Caco-2 (cell line): Measurements from ENCODE around the gene GOLPH3L. TPM values are rescaled to one million over a fixed set of nuclear protein-coding genes. Genes with fewer than 3 reads are reported as not detected.
"Not testable (repeated sequence)": the region's sequence is repeated elsewhere in the genome, so short reads cannot be mapped to it uniquely, and the experiment has no call there.

Experiments
- BruUV-seq: library from RNA; stranded (reverse); fragments of 400-500 nt; replicated peaks from 2 replicates; lab custom pipeline; 2021; lab: Mats Ljungman, UMichigan
- CTCF ChIA-PET: fragments of 300-600 bp; sonication (Branson Sonifier 250); formaldehyde crosslinking; loops from one replicate; lab custom pipeline; 2022; ENCODE audit warnings: antibody characterized with exemption; lab: Charles Lee
- POLR2A ChIA-PET: fragments of 300-600 bp; sonication (Branson Sonifier 250); formaldehyde crosslinking; loops from one replicate; lab custom pipeline; 2022; ENCODE audit warnings: antibody characterized with exemption; lab: Charles Lee
- DNase-seq, 2 experiments: peaks; one replicate each; pipeline versions ENCODE4 v3.0.0 to v3.0.0-alpha.2; 2020 to 2022
- H3K27me3 ChIP-seq: replicated peaks from 2 replicates; pipeline ENCODE4 v1.6.0; 2011; ENCODE audit warnings: low read length; ENCODE audit not compliant: control insufficient read depth, insufficient read depth
- H3K36me3 ChIP-seq: 2 replicates; pipeline ENCODE4 v1.5.1; 2011; ENCODE audit warnings: low read length; ENCODE audit not compliant: control insufficient read depth, insufficient read depth
- H3K4me1 ChIP-seq: fragments of 250-450 bp; sonication (Bioruptor Pico); 2 replicates; pipeline ENCODE4 v1.5.1; 2020; ENCODE audit warnings: mild to moderate bottlenecking
- H3K4me3 ChIP-seq: 2 replicates; pipeline ENCODE4 v1.5.1; 2011; ENCODE audit warnings: low read depth, mild to moderate bottlenecking, control low read depth, low read length
- H3K9me3 ChIP-seq: fragments of 250-450 bp; sonication (Bioruptor Pico); 2 replicates; pipeline ENCODE4 v1.5.1; 2020; ENCODE audit warnings: mild to moderate bottlenecking, moderate library complexity
- H3K27ac Mint-ChIP-seq: one replicate; pipeline ENCODE4 v1.8.0; 2022; ENCODE audit warnings: mixed read lengths; ENCODE audit not compliant: unreplicated experiment
- H3K27me3 Mint-ChIP-seq: one replicate; pipeline ENCODE4 v1.8.0; 2022; ENCODE audit warnings: mixed read lengths; ENCODE audit not compliant: insufficient read depth, unreplicated experiment
- H3K36me3 Mint-ChIP-seq: one replicate; pipeline ENCODE4 v1.8.0; 2022; ENCODE audit warnings: mild to moderate bottlenecking, mixed read lengths; ENCODE audit not compliant: insufficient read depth, unreplicated experiment
- H3K4me1 Mint-ChIP-seq: one replicate; pipeline ENCODE4 v1.8.0; 2022; ENCODE audit warnings: low read depth, mixed read lengths; ENCODE audit not compliant: unreplicated experiment
- H3K4me3 Mint-ChIP-seq: one replicate; pipeline ENCODE4 v1.8.0; 2022; ENCODE audit warnings: mild to moderate bottlenecking, moderate library complexity, mixed read lengths; ENCODE audit not compliant: unreplicated experiment
- H3K9me3 Mint-ChIP-seq: one replicate; pipeline ENCODE4 v1.8.0; 2022; ENCODE audit warnings: mixed read lengths; ENCODE audit not compliant: unreplicated experiment
- CTCF ChIP-seq, 2 experiments: fragments of 200-600 bp in 1 of 2; IDR thresholded peaks; 1 replicate in 1 of 2; 2 replicates in 1 of 2; pipeline versions ENCODE4 v1.5.1 to v1.8.0; 2011 to 2022; ENCODE audit warnings: antibody characterized with exemption in 1 of 2, control low read depth in 1 of 2, inconsistent platforms in 1 of 2, low read depth in 1 of 2, low read length in 1 of 2, mild to moderate bottlenecking in 1 of 2, moderate library complexity in 1 of 2; ENCODE audit not compliant: insufficient read depth in 1 of 2, severe bottlenecking in 1 of 2, unreplicated experiment in 1 of 2
- intact Hi-C: fragments of 100-400 bp; cut with micrococcal nuclease; formaldehyde crosslinking; loops from one replicate; pipeline ENCODE4 v1.10.0; 2022; ENCODE audit not compliant: unreplicated experiment
- total RNA-seq: library from RNA; stranded (reverse); gene quantifications from 2 replicates; pipeline ENCODE4 v1.2.3, GENCODE V29; 2022

The GOLPH3L gene
- total RNA-seq, 1 experiment from 2014 or later = 13.3 TPM

DNA sequence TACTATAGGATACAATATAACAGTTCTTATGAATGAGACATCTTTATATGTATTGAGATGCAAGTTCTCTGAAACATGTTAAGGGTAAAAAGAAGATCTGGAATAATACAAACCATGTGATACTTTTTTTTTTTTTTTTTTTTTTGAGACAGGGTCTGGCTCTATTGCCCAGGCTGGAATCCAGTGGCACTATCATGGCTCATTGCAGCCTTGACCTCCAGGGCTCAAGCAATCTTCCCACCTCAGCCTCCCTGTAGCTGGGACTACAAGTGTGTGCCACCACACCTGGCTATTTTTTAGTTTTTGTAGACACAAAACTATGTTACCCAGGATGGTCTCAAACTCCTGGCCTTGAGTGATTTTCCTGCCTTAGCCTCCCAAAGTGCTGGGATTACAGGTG is 95.4 kb downstream of the GOLPH3L start:
- no peak for TF ChIP-seq CTCF (IDR thresholded peaks at IDR 0.05; ENCODE audit: insufficient read depth in 1 of 2, low read depth in 1 of 2, low read length in 1 of 2, severe bottlenecking in 1 of 2, unreplicated experiment in 1 of 2)
- ChIA-PET POLR2A (interaction anchor here (0.8 kb wide), 1 partner anchor 380 kb away, joined by 3 read pairs; no protein-coding TSS in a partner anchor), CTCF (no interaction called here)
- Mint-ChIP-seq H3K36me3 (peaks cover 7% of the 10 kb centered on the region), H3K4me1 (peaks cover 17% of the 10 kb centered on the region), H3K27me3 (no peaks in the 10 kb centered on the region), H3K4me3 (no peak overlapping the region), H3K9me3 (no peaks in the 10 kb centered on the region), H3K27ac (no peak overlapping the region)
- Histone ChIP-seq H3K36me3 (no peaks in the 10 kb centered on the region), H3K4me1 (peaks cover 15% of the 10 kb centered on the region), H3K27me3 (no peaks in the 10 kb centered on the region), H3K4me3 (no peak overlapping the region), H3K9me3 (no peaks in the 10 kb centered on the region)
- DNase-seq = no peak
- intact Hi-C loops = no loop called here
- BruUV-seq = no TSS peak

DNA sequence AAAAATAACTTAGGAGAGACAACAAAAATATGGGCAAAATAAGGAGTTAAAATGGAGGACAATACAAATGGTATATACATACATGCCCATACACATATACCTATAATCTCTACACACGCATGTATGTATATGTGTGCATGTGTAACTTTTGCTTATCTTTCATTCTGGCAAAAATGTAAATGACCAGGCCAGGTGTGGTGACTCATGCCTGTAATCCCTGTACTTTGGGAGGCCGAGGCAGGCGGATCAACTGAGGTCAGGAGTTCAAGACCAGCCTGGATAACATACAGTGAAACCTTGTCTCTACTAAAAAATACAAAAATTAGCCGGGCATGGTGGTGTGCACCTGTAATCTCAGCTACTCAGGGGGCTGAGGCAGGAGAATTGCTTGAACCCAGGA is 98.6 kb downstream of the GOLPH3L start:
- H3K4me1 ChIP-seq, H3K36me3 ChIP-seq, H3K9me3 Mint-ChIP-seq, CTCF ChIA-PET, H3K27me3 Mint-ChIP-seq, intact Hi-C loops, BruUV-seq, H3K4me3 ChIP-seq, POLR2A ChIA-PET, H3K27me3 ChIP-seq, DNase-seq, H3K36me3 Mint-ChIP-seq, H3K27ac Mint-ChIP-seq, H3K4me3 Mint-ChIP-seq, H3K9me3 ChIP-seq: not testable (repeated sequence)
- peaks cover 17% of the 10 kb centered on the region for H3K4me1 Mint-ChIP-seq

DNA sequence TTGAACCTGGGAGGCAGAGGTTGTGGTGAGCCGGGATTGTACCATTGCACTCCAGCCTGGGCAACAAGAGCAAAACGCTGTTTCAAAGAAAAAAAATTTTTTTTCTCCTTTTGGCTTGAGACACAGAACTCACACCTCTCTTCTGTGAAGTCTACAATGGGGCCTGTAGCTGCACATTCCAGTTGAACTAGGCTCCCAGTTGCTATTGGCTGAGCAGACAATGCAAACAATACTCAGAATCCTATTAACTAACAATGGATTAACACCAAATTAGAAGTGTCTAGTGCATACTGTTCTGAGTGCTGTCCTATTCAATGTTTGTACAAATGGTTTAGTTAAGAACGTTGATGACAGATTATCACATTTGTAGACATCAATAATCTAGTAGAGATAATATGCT is 100.0 kb downstream of the GOLPH3L start:
- H3K4me1 Mint-ChIP-seq = peaks cover 14% of the 10 kb centered on the region
- H3K27me3 Mint-ChIP-seq = no peaks in the 10 kb centered on the region
- Histone ChIP-seq H3K9me3 (no peaks in the 10 kb centered on the region), H3K27me3 (no peaks in the 10 kb centered on the region), H3K36me3 (no peaks in the 10 kb centered on the region), H3K4me1 (no peaks in the 10 kb centered on the region), H3K4me3 (no peak overlapping the region)
- no peak for TF ChIP-seq CTCF (IDR thresholded peaks at IDR 0.05; ENCODE audit: insufficient read depth in 1 of 2, low read depth in 1 of 2, low read length in 1 of 2, severe bottlenecking in 1 of 2, unreplicated experiment in 1 of 2)
- no peaks in the 10 kb centered on the region for H3K9me3 Mint-ChIP-seq
- H3K4me3 Mint-ChIP-seq = no peak overlapping the region
- peaks cover 11% of the 10 kb centered on the region for H3K36me3 Mint-ChIP-seq
- ChIA-PET POLR2A (no interaction called here), CTCF (no interaction called here)
- no peak for DNase-seq
- H3K27ac Mint-ChIP-seq = no peak overlapping the region
- no TSS peak for BruUV-seq
- intact Hi-C loops = no loop called here

Other genes with a start within 250 kb of the GOLPH3L start
- 26.8 and 30.6 TPM in 2 replicates for gene TARS2, start 209.7 kb downstream of the GOLPH3L start, total RNA-seq
- gene ECM1, start 189.0 kb downstream of the GOLPH3L start, total RNA-seq = 0.95 and 2.4 TPM in 2 replicates
- 0.59 and 0.63 TPM in 2 replicates for gene FALEC, start 181.4 kb downstream of the GOLPH3L start, total RNA-seq
- 16.1 and 17.6 TPM in 2 replicates for gene ADAMTSL4, start 147.7 kb downstream of the GOLPH3L start, total RNA-seq
- 130 and 134 TPM in 2 replicates for gene MCL1, start 117.5 kb downstream of the GOLPH3L start, total RNA-seq
- 178 TPM in 2 replicates for gene ENSA, start 67.5 kb downstream of the GOLPH3L start, total RNA-seq
- gene HORMAD1, start 23.7 kb upstream of the GOLPH3L start, total RNA-seq = not detected in 2 replicates
- gene CTSS, start 68.6 kb upstream of the GOLPH3L start, total RNA-seq = 0.84 and 1.3 TPM in 2 replicates
- gene CTSK, start 111.1 kb upstream of the GOLPH3L start, total RNA-seq = 2.7 and 3.2 TPM in 2 replicates
- gene ARNT, start 179.4 kb upstream of the GOLPH3L start, total RNA-seq = 33.8 and 36.1 TPM in 2 replicates
- gene CTXND2, start 190.0 kb upstream of the GOLPH3L start, total RNA-seq = not detected in 2 replicates
- 45.0 and 46.7 TPM in 2 replicates for gene SETDB1, start 229.2 kb upstream of the GOLPH3L start, total RNA-seq